HepG2 (cell line): ENCODE measurements around the gene NME2. TPM values are rescaled to one million over a fixed set of nuclear protein-coding genes. Genes with fewer than 3 reads are reported as not detected.

ENCODE experiments used
- BATF2 ChIP-seq: sonication (generic); formaldehyde crosslinking; IDR thresholded peaks from 2 replicates; pipeline ENCODE4 v1.8.0; 2022; ENCODE audit warnings: mild to moderate bottlenecking, missing genetic modification reagents, moderate library complexity
- CEBPB ChIP-seq: IDR thresholded peaks from 2 replicates; pipeline ENCODE4 v1.6.1; 2011; ENCODE audit warnings: low read depth, low read length, improper control_type of control experiment, borderline replicate concordance
- EEA1 ChIP-seq: sonication (generic); formaldehyde crosslinking; IDR thresholded peaks from 2 replicates; pipeline ENCODE4 v1.5.1; 2020; ENCODE audit warnings: mild to moderate bottlenecking, missing genetic modification reagents, borderline replicate concordance
- HIC2 ChIP-seq: sonication (generic); formaldehyde crosslinking; IDR thresholded peaks from 2 replicates; pipeline ENCODE4 v1.9.0; 2022; ENCODE audit warnings: low read depth, missing genetic modification reagents
- IRF1 ChIP-seq: sonication (generic); formaldehyde crosslinking; IDR thresholded peaks from 2 replicates; pipeline ENCODE4 v1.4.0; 2020; ENCODE audit warnings: low read depth, mild to moderate bottlenecking, missing genetic modification reagents
- KLF11 ChIP-seq: IDR thresholded peaks from 2 replicates; pipeline ENCODE4 v1.6.1; 2016; ENCODE audit warnings: missing compliant biosample characterization
- KLF12 ChIP-seq: sonication (generic); formaldehyde crosslinking; IDR thresholded peaks from 2 replicates; pipeline ENCODE4 v1.4.0; 2020; ENCODE audit warnings: missing genetic modification reagents, borderline replicate concordance
- MED8 ChIP-seq: sonication (generic); formaldehyde crosslinking; IDR thresholded peaks from 2 replicates; pipeline ENCODE4 v1.8.1; 2023; ENCODE audit warnings: mild to moderate bottlenecking, missing genetic modification reagents; ENCODE audit not compliant: insufficient replicate concordance
- NFIB ChIP-seq: sonication (generic); formaldehyde crosslinking; IDR thresholded peaks from 2 replicates; pipeline ENCODE4 v1.9.0; 2021; ENCODE audit warnings: missing genetic modification reagents, mild to moderate bottlenecking, borderline replicate concordance
- PITX1 ChIP-seq: sonication (generic); formaldehyde crosslinking; IDR thresholded peaks from 2 replicates; pipeline ENCODE4 v1.5.1; 2020; ENCODE audit warnings: mild to moderate bottlenecking, missing genetic modification reagents
- PLSCR1 ChIP-seq: sonication (generic); formaldehyde crosslinking; IDR thresholded peaks from 2 replicates; pipeline ENCODE4 v1.5.0; 2020; ENCODE audit warnings: missing genetic modification reagents, mild to moderate bottlenecking, borderline replicate concordance
- RCOR2 ChIP-seq: IDR thresholded peaks from 2 replicates; pipeline ENCODE4 v1.6.1; 2016; ENCODE audit warnings: missing biosample characterization, missing genetic modification reagents
- SMAD9 ChIP-seq: sonication (generic); formaldehyde crosslinking; IDR thresholded peaks from 2 replicates; pipeline ENCODE4 v1.5.1; 2020; ENCODE audit warnings: mild to moderate bottlenecking, missing genetic modification reagents
- TBL1XR1 ChIP-seq: fragments of 150-350 bp; IDR thresholded peaks from 2 replicates; pipeline ENCODE4 v1.6.1; 2014; ENCODE audit warnings: borderline replicate concordance, low read length; ENCODE audit not compliant: partially characterized antibody
- ZFP37 ChIP-seq: sonication (generic); formaldehyde crosslinking; IDR thresholded peaks from 2 replicates; pipeline ENCODE4 v1.4.0; 2020; ENCODE audit warnings: missing genetic modification reagents, borderline replicate concordance
- ZNF180 ChIP-seq: sonication (generic); formaldehyde crosslinking; IDR thresholded peaks from 2 replicates; pipeline ENCODE4 v1.4.0; 2020; ENCODE audit warnings: low read depth, missing genetic modification reagents, borderline replicate concordance
- ZNF687 ChIP-seq: sonication (generic); formaldehyde crosslinking; IDR thresholded peaks from 2 replicates; pipeline ENCODE4 v1.5.1; 2020; ENCODE audit warnings: mild to moderate bottlenecking, missing genetic modification reagents, moderate library complexity
- ZSCAN30 ChIP-seq: sonication (generic); formaldehyde crosslinking; IDR thresholded peaks from 2 replicates; pipeline ENCODE4 v1.5.0; 2020; ENCODE audit warnings: mild to moderate bottlenecking, missing genetic modification reagents
- polyA plus RNA-seq, 8 experiments: library from polyadenylated mRNA; depleted of rRNA in 3 of 8; stranded (reverse) in 7 of 8; unstranded in 1 of 8; fragments of >200 nt; fragmentation: Illumina TruSeq in 4 of 8; extraction: Trizol in 4 of 8; gene quantifications; 2 replicates each; pipeline versions ENCODE4 v1.2.1 to v1.2.3, GENCODE V29; 2011 to 2016; ENCODE audit warnings: low read depth in 4 of 8, missing spikeins in 1 of 8, mixed read lengths in 1 of 8; ENCODE audit not compliant: insufficient read depth in 1 of 8
- total RNA-seq, 5 experiments: library from RNA; depleted of rRNA; stranded (reverse); fragments of >200 nt; fragmentation: Illumina TruSeq; extraction: Trizol; gene quantifications; 2 replicates each; pipeline ENCODE4 v1.2.3, GENCODE V29; 2016; ENCODE audit warnings: low read depth in 1 of 5

Gene NME2
- total and polyA plus RNA-seq, 2 of the 13 experiments (the other 11 are each of a cell fraction or from before 2014, with no cell fraction given), result 790 to 1,213 TPM

GRCh38 chr17:51153210-51154072, 12.8 kb upstream of the NME2 start, which contains the start of gene NME1 (continued):
- TF ChIP-seq PLSCR1 (no peak), RCOR2 (peak; percentile 81), EEA1 (peak; percentile 97; the same call in 1 of the 2 replicates), ZNF180 (peak; percentile 94; the same call in 1 of the 2 replicates), BATF2 (CRISPR knock-in tag) (no peak; the same call in 1 of the 2 replicates), KLF11 (CRISPR knock-in tag) (peak; percentile 99), ZSCAN30 (CRISPR knock-in tag) (peak; percentile 99), NFIB (CRISPR knock-in tag) (no peak), SMAD9 (CRISPR knock-in tag) (no peak), ZFP37 (peak; percentile 98), TBL1XR1 (peak; percentile 96), KLF12 (CRISPR knock-in tag) (peak; percentile 98; the same call in 1 of the 2 replicates), HIC2 (CRISPR knock-in tag) (peak; percentile 78), IRF1 (CRISPR knock-in tag) (peak; percentile 93; the same call in 1 of the 2 replicates), CEBPB (no peak), MED8 (CRISPR knock-in tag) (peak; percentile 94), PITX1 (CRISPR knock-in tag) (peak; percentile 75; the same call in 1 of the 2 replicates), ZNF687 (peak; percentile 99)
